GM12878 (cell line): ENCODE measurements around the gene OR2J1. TPM values are rescaled to one million over a fixed set of nuclear protein-coding genes. Genes with fewer than 3 reads are reported as not detected.

Experiments
- ATAC-seq: fragments of 200-7000 bp; cut with Tn5 transposase; 3 replicates; pipeline ENCODE4 v1.9.1; 2020; ENCODE audit warnings: mild to moderate bottlenecking, moderate library complexity
- BruUV-seq: library from RNA; stranded (reverse); fragments of 400-500 nt; replicated peaks from 2 replicates; lab custom pipeline; 2021; lab: Mats Ljungman, UMichigan
- CTCF ChIA-PET: fragments of 300-600 bp; sonication (Branson Sonifier 250); formaldehyde crosslinking; extraction: SDS; loops from one replicate; lab custom pipeline; 2021; ENCODE audit warnings: inconsistent platforms; lab: Yijun Ruan, JAX
- POLR2A ChIA-PET: fragments of 350-600 bp; formaldehyde crosslinking; extraction: SDS; loops from one replicate; lab custom pipeline; 2021; ENCODE audit warnings: inconsistent platforms; lab: Charles Lee
- RAD21 ChIA-PET: fragments of 300-600 bp; sonication (Branson Sonifier 250); formaldehyde crosslinking; loops from one replicate; lab custom pipeline; 2023; ENCODE audit warnings: antibody characterized with exemption; ENCODE audit not compliant: unreplicated experiment; lab: Charles Lee
- SMC1A ChIA-PET: fragments of 300-600 bp; sonication (Branson Sonifier 250); formaldehyde crosslinking; loops from one replicate; lab custom pipeline; 2023; ENCODE audit not compliant: unreplicated experiment, uncharacterized antibody; lab: Charles Lee
- DNase-seq: peaks from one replicate; pipeline ENCODE4 v3.0.0-alpha.2; 2011; ENCODE audit warnings: low read depth, low spot score
- FAIRE-seq: peaks from 3 replicates; lab custom pipeline; 2011; peaks lifted over from hg19 to GRCh38; lab: Jason Lieb, UNC
- H2AFZ ChIP-seq: 2 replicates; pipeline ENCODE4 v1.6.0; 2011; ENCODE audit warnings: low read depth, low read length, control low read depth; ENCODE audit not compliant: control insufficient read depth
- H3K27ac ChIP-seq: 2 replicates; pipeline ENCODE4 v1.5.1; 2011; ENCODE audit warnings: control low read depth; ENCODE audit not compliant: control insufficient read depth, insufficient read depth
- H3K27me3 ChIP-seq, 2 experiments: replicated peaks in 1 of 2; 2 replicates each; pipeline versions ENCODE4 v1.6.0 to v1.6.1; 2011; ENCODE audit warnings: low read length in 1 of 2; ENCODE audit not compliant: control insufficient read depth in 2 of 2, insufficient read depth in 2 of 2
- H3K36me3 ChIP-seq, 2 experiments: 2 replicates each; pipeline ENCODE4 v1.5.1; 2011; ENCODE audit warnings: low read length in 1 of 2; ENCODE audit not compliant: control insufficient read depth in 2 of 2, insufficient read depth in 2 of 2
- H3K4me1 ChIP-seq: 2 replicates; pipeline ENCODE4 v1.6.1; 2011; ENCODE audit warnings: mild to moderate bottlenecking, low read length, moderate library complexity, mixed read lengths; ENCODE audit not compliant: control insufficient read depth, insufficient read depth
- H3K4me2 ChIP-seq: 2 replicates; pipeline ENCODE4 v1.6.0; 2011; ENCODE audit warnings: control low read depth; ENCODE audit not compliant: control insufficient read depth, insufficient read depth
- H3K4me3 ChIP-seq: fragments of 200-600 bp; sonication (generic); 2 replicates; pipeline ENCODE4 v1.5.1; 2016
- H3K79me2 ChIP-seq: 2 replicates; pipeline ENCODE4 v1.6.0; 2011; ENCODE audit warnings: low read length; ENCODE audit not compliant: control insufficient read depth, insufficient read depth
- H3K9ac ChIP-seq: 2 replicates; pipeline ENCODE4 v1.8.0; 2011; ENCODE audit warnings: low read length, control low read depth, mixed read lengths; ENCODE audit not compliant: control insufficient read depth, insufficient read depth
- H3K9me3 ChIP-seq: replicated peaks from 3 replicates; pipeline ENCODE4 v1.5.1; 2011; ENCODE audit warnings: mild to moderate bottlenecking, low read length; ENCODE audit not compliant: control insufficient read depth, insufficient read depth
- H4K20me1 ChIP-seq: 2 replicates; pipeline ENCODE4 v1.6.0; 2011; ENCODE audit not compliant: control insufficient read depth, insufficient read depth
- BCL3 ChIP-seq: IDR thresholded peaks from 2 replicates; pipeline ENCODE4 v1.6.1; 2011; ENCODE audit warnings: borderline replicate concordance, low read depth, mild to moderate bottlenecking, moderate library complexity, low read length; ENCODE audit not compliant: insufficient read depth, poor library complexity, severe bottlenecking
- CEBPB ChIP-seq, 2 experiments: fragments of 150-350 bp in 1 of 2; IDR thresholded peaks; 2 replicates each; pipeline ENCODE4 v1.6.1; 2012 to 2014; ENCODE audit warnings: low read depth in 2 of 2, low read length in 2 of 2, borderline replicate concordance in 1 of 2, inconsistent platforms in 1 of 2
- CHD1 ChIP-seq: IDR thresholded peaks from 2 replicates; pipeline ENCODE4 v1.6.1; 2012; ENCODE audit warnings: low read depth, low read length, improper control_type of control experiment
- EZH2 ChIP-seq: IDR thresholded peaks from 2 replicates; pipeline ENCODE4 v1.6.1; 2012; ENCODE audit warnings: low read depth, mild to moderate bottlenecking, control low read depth, inconsistent platforms, low read length, borderline replicate concordance; ENCODE audit not compliant: control insufficient read depth
- GABPA ChIP-seq: IDR thresholded peaks from 2 replicates; pipeline ENCODE4 v1.6.1; 2014; ENCODE audit warnings: antibody characterized with exemption, low read depth, mild to moderate bottlenecking, inconsistent platforms
- IRF4 ChIP-seq: IDR thresholded peaks from 2 replicates; pipeline ENCODE4 v1.6.1; 2011; ENCODE audit warnings: low read depth, low read length
- MLLT1 ChIP-seq: fragments of 450-650 bp; IDR thresholded peaks from 2 replicates; pipeline ENCODE4 v1.6.1; 2016; ENCODE audit warnings: mild to moderate bottlenecking
- MTA3 ChIP-seq: IDR thresholded peaks from 2 replicates; pipeline ENCODE4 v1.6.1; 2012; ENCODE audit warnings: low read length, inconsistent platforms, borderline replicate concordance
- NR2C1 ChIP-seq: fragments of 450-650 bp; IDR thresholded peaks from 2 replicates; pipeline ENCODE4 v1.6.1; 2017; ENCODE audit warnings: antibody characterized with exemption, mild to moderate bottlenecking, moderate library complexity
- PAX5 ChIP-seq: IDR thresholded peaks from 2 replicates; pipeline ENCODE4 v1.6.1; 2011; ENCODE audit warnings: low read depth, low read length, borderline replicate concordance
- PAX8 ChIP-seq: fragments of 450-650 bp; IDR thresholded peaks from 2 replicates; pipeline ENCODE4 v1.6.1; 2017; ENCODE audit warnings: mild to moderate bottlenecking, moderate library complexity
- POU2F2 ChIP-seq: IDR thresholded peaks from 3 replicates; pipeline ENCODE4 v1.6.1; 2011; ENCODE audit warnings: low read depth, mild to moderate bottlenecking, low read length, borderline replicate concordance
- SIN3A ChIP-seq: IDR thresholded peaks from 2 replicates; pipeline ENCODE4 v1.6.1; 2012; ENCODE audit warnings: low read depth, low read length, improper control_type of control experiment
- SMAD1 ChIP-seq: fragments of 450-650 bp; IDR thresholded peaks from 2 replicates; pipeline ENCODE4 v1.6.1; 2018; ENCODE audit warnings: mild to moderate bottlenecking, low read depth; ENCODE audit not compliant: partially characterized antibody
- SMAD5 ChIP-seq: IDR thresholded peaks from 2 replicates; pipeline ENCODE4 v1.6.1; 2016; ENCODE audit warnings: antibody characterized with exemption, low read depth
- STAT3 ChIP-seq: IDR thresholded peaks from 2 replicates; pipeline ENCODE4 v1.6.1; 2011; ENCODE audit warnings: low read depth, low read length, improper control_type of control experiment
- SUPT20H ChIP-seq: IDR thresholded peaks from 2 replicates; pipeline ENCODE4 v1.6.1; 2011; ENCODE audit warnings: low read depth, mild to moderate bottlenecking, low read length, moderate library complexity, borderline replicate concordance; ENCODE audit not compliant: control insufficient read depth
- TCF7 ChIP-seq: IDR thresholded peaks from 2 replicates; pipeline ENCODE4 v1.6.1; 2014; ENCODE audit warnings: antibody characterized with exemption, borderline replicate concordance
- WRNIP1 ChIP-seq: IDR thresholded peaks from 2 replicates; pipeline ENCODE4 v1.6.1; 2011; ENCODE audit warnings: low read depth, low read length, improper control_type of control experiment, borderline replicate concordance
- ZBED1 ChIP-seq: IDR thresholded peaks from 2 replicates; pipeline ENCODE4 v1.6.1; 2016; ENCODE audit warnings: borderline replicate concordance
- WGBS: methylation state at CpG from one replicate; pipeline ENCODE4 v1.1.6; 2016; ENCODE audit warnings: low lambda C conversion rate; ENCODE audit not compliant: insufficient replicate concordance, insufficient coverage; ENCODE audit errors: missing lambda C conversion rate; 5-methylcytosine and 5-hydroxymethylcytosine counted together
- in situ Hi-C: fragments of 300-500 bp; cut with MboI; formaldehyde crosslinking; loops from 9 replicates; pipeline ENCODE4 v1.14.3; 2018; ENCODE audit warnings: mixed read lengths
- intact Hi-C: fragments of 100-400 bp; cut with micrococcal nuclease; formaldehyde crosslinking; loops from one replicate; pipeline ENCODE4 v1.14.2; 2022; ENCODE audit not compliant: unreplicated experiment
- polyA plus RNA-seq, 11 experiments: library from polyadenylated mRNA; depleted of rRNA in 4 of 11; unstranded in 6 of 11; stranded (reverse) in 5 of 11; fragments of >200 nt; fragmentation: Nextera tagmentation in 4 of 11; fragmentation: Illumina TruSeq in 1 of 11; extraction: Ambion mirVana in 4 of 11; extraction: Trizol in 1 of 11; gene quantifications; 1 replicate in 1 of 11; 2 replicates in 10 of 11; pipeline versions ENCODE4 v1.2.1 to v1.2.3, GENCODE V29; 2011 to 2016; ENCODE audit warnings: inconsistent platforms in 2 of 11, missing spikeins in 2 of 11, low read depth in 1 of 11
- total RNA-seq, 4 experiments: library from RNA; depleted of rRNA in 3 of 4; stranded (reverse); fragments of >200 nt in 3 of 4; fragmentation: Illumina TruSeq in 1 of 4; extraction: Trizol in 1 of 4; gene quantifications; 2 replicates each; pipeline versions ENCODE4 v1.2.1 to v1.2.3, GENCODE V29; 2013 to 2021

Gene OR2J1
- total and polyA plus RNA-seq, 10 of the 15 experiments (the other 5 are each of a cell fraction or from before 2014, with no cell fraction given), result not detected

- intact Hi-C loops, result no loop called here
These were observed 16.8 kb upstream of the OR2J1 start for GRCh38 chr6:29082457-29082856.

More at GRCh38 chr6:29082457-29082856, 16.8 kb upstream of the OR2J1 start:
- Histone ChIP-seq H3K4me1 (no peaks in the 10 kb centered on the region), H2AFZ (no peak overlapping the region), H3K79me2 (no peaks in the 10 kb centered on the region), H3K4me2 (no peak overlapping the region), H3K4me3 (no peak overlapping the region), H4K20me1 (no peaks in the 10 kb centered on the region), H3K9ac (no peak overlapping the region), H3K27me3 (no peaks in the 10 kb centered on the region), H3K9me3 (no peaks in the 10 kb centered on the region), H3K36me3 (no peaks in the 10 kb centered on the region), H3K27ac (no peak overlapping the region)
- FAIRE-seq, result no peak
- POLR2A ChIA-PET, result no interaction called here
- whole genome bisulfite sequencing, result 53% methylated on average over 15 of the region's 15 CpGs
- ATAC-seq, result no peak
- TF ChIP-seq SUPT20H (no peak), SIN3A (no peak), MTA3 (no peak), TCF7 (no peak), CHD1 (no peak), IRF4 (no peak), PAX5 (no peak), STAT3 (no peak), EZH2 (no peak), GABPA (no peak), SMAD5 (no peak), POU2F2 (no peak), MLLT1 (no peak), ZBED1 (no peak), WRNIP1 (no peak), SMAD1 (no peak), PAX8 (no peak), CEBPB (IDR thresholded peaks at IDR 0.05; ENCODE audit: borderline replicate concordance in 1 of 2, low read depth in 2 of 2, low read length in 2 of 2) (no peak), BCL3 (no peak), NR2C1 (no peak)
- RAD21 ChIA-PET, result no interaction called here
- no peak for DNase-seq
- BruUV-seq, result no TSS peak
- CTCF ChIA-PET, result no interaction called here
- in situ Hi-C loops, result no loop called here
- SMC1A ChIA-PET, result no interaction called here
